Neural cell (in vitro differentiated cells): Measurements from ENCODE around the gene OXCT1. TPM values are rescaled to one million over a fixed set of nuclear protein-coding genes. Genes with fewer than 3 reads are reported as not detected.

Source experiments
- H2AFZ ChIP-seq: fragments of 200-600, 300-800 bp; sonication (generic), shearing (Covaris generic); 2 replicates; pipeline ENCODE4 v1.6.0; 2014; ENCODE audit warnings: low read depth, mild to moderate bottlenecking, antibody characterized with exemption, low read length, moderate library complexity
- H3F3A ChIP-seq: fragments of 200-600 bp; shearing (Covaris generic); 2 replicates; pipeline ENCODE4 v1.6.1; 2016; ENCODE audit warnings: mild to moderate bottlenecking, moderate library complexity, mixed read lengths, antibody characterized with exemption, low read length; ENCODE audit not compliant: insufficient read depth, poor library complexity, severe bottlenecking
- H3K27ac ChIP-seq: fragments of 200-600, 300-800 bp; sonication (generic), shearing (Covaris generic); 2 replicates; pipeline ENCODE4 v1.5.1; 2014; ENCODE audit warnings: mild to moderate bottlenecking, low read length, moderate library complexity
- H3K27me3 ChIP-seq: fragments of 300-800, 200-600 bp; sonication (generic), shearing (Covaris generic); 2 replicates; pipeline ENCODE4 v1.6.0; 2014; ENCODE audit warnings: mild to moderate bottlenecking, low read depth, low read length, moderate library complexity; ENCODE audit not compliant: insufficient read depth
- H3K36me3 ChIP-seq: fragments of 300-800, 200-600 bp; sonication (generic), shearing (Covaris generic); 2 replicates; pipeline ENCODE4 v1.5.1; 2014; ENCODE audit warnings: mild to moderate bottlenecking, antibody characterized with exemption, low read length, moderate library complexity; ENCODE audit not compliant: insufficient read depth
- H3K4me2 ChIP-seq: fragments of 300-800, 200-600 bp; sonication (generic), shearing (Covaris generic); 2 replicates; pipeline ENCODE4 v1.6.0; 2014; ENCODE audit warnings: mild to moderate bottlenecking, low read length
- H3K4me3 ChIP-seq: fragments of 300-800, 200-600 bp; sonication (generic), shearing (Covaris generic); 2 replicates; pipeline ENCODE4 v1.5.1; 2014; ENCODE audit warnings: mild to moderate bottlenecking, low read length, moderate library complexity
- H3K79me2 ChIP-seq: fragments of 200-600 bp; shearing (Covaris generic); replicated peaks from 2 replicates; pipeline ENCODE4 v1.6.0; 2014; ENCODE audit warnings: mild to moderate bottlenecking, low read length, moderate library complexity; ENCODE audit not compliant: insufficient read depth
- H3K9ac ChIP-seq: fragments of 300-800, 200-600 bp; sonication (generic), shearing (Covaris generic); 2 replicates; pipeline ENCODE4 v1.6.1; 2016; ENCODE audit warnings: mild to moderate bottlenecking, low read length, mixed read lengths
- H3K9me2 ChIP-seq: fragments of 200-600 bp; shearing (Covaris generic); 2 replicates; pipeline ENCODE4 v1.6.1; 2016; ENCODE audit warnings: mild to moderate bottlenecking, low read length, mixed read lengths; ENCODE audit not compliant: insufficient read depth
- H3K9me3 ChIP-seq: fragments of 200-600, 300-800 bp; sonication (generic), shearing (Covaris generic); 2 replicates; pipeline ENCODE4 v1.6.1; 2016; ENCODE audit warnings: mild to moderate bottlenecking, mixed run types, low read length, moderate library complexity, mixed read lengths
- H4K20me1 ChIP-seq: fragments of 200-600 bp; shearing (Covaris generic); 2 replicates; pipeline ENCODE4 v1.6.1; 2016; ENCODE audit warnings: mild to moderate bottlenecking, mixed run types; ENCODE audit not compliant: insufficient read depth
- EP300 ChIP-seq: fragments of 450-650 bp; conservative IDR thresholded peaks from 2 replicates; pipeline ENCODE4 v1.6.1; 2014; ENCODE audit warnings: antibody characterized with exemption, mild to moderate bottlenecking, moderate library complexity; ENCODE audit not compliant: poor library complexity, severe bottlenecking
- EZH2 ChIP-seq: fragments of 200-600, 300-800 bp; shearing (Covaris generic), sonication (generic); IDR thresholded peaks from 2 replicates; pipeline ENCODE4 v1.6.1; 2014; ENCODE audit warnings: antibody characterized with exemption, low read length, borderline replicate concordance, mild to moderate bottlenecking; ENCODE audit not compliant: insufficient read depth, poor library complexity, severe bottlenecking
- MXI1 ChIP-seq: fragments of 450-650 bp; conservative IDR thresholded peaks from 2 replicates; pipeline ENCODE4 v1.6.1; 2014; ENCODE audit warnings: antibody characterized with exemption, mild to moderate bottlenecking; ENCODE audit not compliant: poor library complexity, severe bottlenecking
- POLR2AphosphoS5 ChIP-seq: IDR thresholded peaks from 2 replicates; pipeline ENCODE4 v1.6.1; 2012
- RAD21 ChIP-seq: fragments of 450-650 bp; conservative IDR thresholded peaks from 2 replicates; pipeline ENCODE4 v1.6.1; 2014; ENCODE audit warnings: antibody characterized with exemption, mild to moderate bottlenecking, moderate library complexity
- SMC3 ChIP-seq: fragments of 450-650 bp; conservative IDR thresholded peaks from 2 replicates; pipeline ENCODE4 v1.6.1; 2014; ENCODE audit warnings: antibody characterized with exemption, mild to moderate bottlenecking, moderate library complexity; ENCODE audit not compliant: poor library complexity
- TAF1 ChIP-seq: IDR thresholded peaks from 2 replicates; pipeline ENCODE4 v1.6.1; 2012; ENCODE audit warnings: low read depth
- polyA plus RNA-seq: library from polyadenylated mRNA; depleted of rRNA; stranded (reverse); fragments of >200 nt; gene quantifications from 2 replicates; pipeline ENCODE4 v1.2.3, GENCODE V29; 2014
- TF ChIP-seq, protein P1 (sequence below): fragments of 450-650 bp; IDR thresholded peaks from 2 replicates; pipeline ENCODE4 v1.5.1; 2014; ENCODE audit warnings: antibody characterized with exemption, mild to moderate bottlenecking, moderate library complexity; ENCODE audit not compliant: poor library complexity, severe bottlenecking
- TF ChIP-seq, protein P2 (sequence below): IDR thresholded peaks from 2 replicates; pipeline ENCODE4 v1.6.1; 2012; ENCODE audit warnings: borderline replicate concordance

Gene OXCT1
- polyA plus RNA-seq, 1 donor from 2014 or later, result 90.5 TPM

DNA sequence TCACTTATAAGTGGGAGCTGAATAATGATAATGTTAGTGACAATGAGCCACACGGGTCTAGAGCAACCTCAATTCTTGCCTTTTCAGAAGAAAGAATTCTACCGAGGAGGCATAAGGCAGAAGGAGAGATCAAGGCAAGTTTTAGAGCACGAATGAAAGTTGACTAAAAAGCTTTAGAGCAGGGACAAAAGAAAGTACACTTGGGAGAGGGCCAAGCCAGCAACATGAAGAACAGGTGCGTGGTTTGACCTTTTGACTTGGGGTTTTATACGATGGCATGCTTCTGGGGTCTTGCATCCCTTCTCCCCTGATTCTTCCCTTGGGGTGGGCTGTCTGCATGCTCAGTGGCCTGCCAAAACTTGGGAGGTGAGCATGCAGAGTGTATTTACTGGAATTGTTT is 12.5 kb upstream of the OXCT1 start:
- Histone ChIP-seq H4K20me1 (no peaks in the 10 kb centered on the region), H3K9me3 (no peaks in the 10 kb centered on the region), H3K36me3 (no peaks in the 10 kb centered on the region), H3K9me2 (no peaks in the 10 kb centered on the region), H3F3A (no peaks in the 10 kb centered on the region), H3K9ac (no peak overlapping the region), H3K27ac (no peak overlapping the region), H3K79me2 (no peaks in the 10 kb centered on the region), H3K27me3 (no peaks in the 10 kb centered on the region), H3K4me2 (no peak overlapping the region), H2AFZ (no peak overlapping the region), H3K4me3 (no peak overlapping the region)
- TF ChIP-seq EZH2 (no peak), RAD21 (no peak), SMC3 (no peak), TAF1 (no peak)
- TF ChIP-seq, protein P1, sequence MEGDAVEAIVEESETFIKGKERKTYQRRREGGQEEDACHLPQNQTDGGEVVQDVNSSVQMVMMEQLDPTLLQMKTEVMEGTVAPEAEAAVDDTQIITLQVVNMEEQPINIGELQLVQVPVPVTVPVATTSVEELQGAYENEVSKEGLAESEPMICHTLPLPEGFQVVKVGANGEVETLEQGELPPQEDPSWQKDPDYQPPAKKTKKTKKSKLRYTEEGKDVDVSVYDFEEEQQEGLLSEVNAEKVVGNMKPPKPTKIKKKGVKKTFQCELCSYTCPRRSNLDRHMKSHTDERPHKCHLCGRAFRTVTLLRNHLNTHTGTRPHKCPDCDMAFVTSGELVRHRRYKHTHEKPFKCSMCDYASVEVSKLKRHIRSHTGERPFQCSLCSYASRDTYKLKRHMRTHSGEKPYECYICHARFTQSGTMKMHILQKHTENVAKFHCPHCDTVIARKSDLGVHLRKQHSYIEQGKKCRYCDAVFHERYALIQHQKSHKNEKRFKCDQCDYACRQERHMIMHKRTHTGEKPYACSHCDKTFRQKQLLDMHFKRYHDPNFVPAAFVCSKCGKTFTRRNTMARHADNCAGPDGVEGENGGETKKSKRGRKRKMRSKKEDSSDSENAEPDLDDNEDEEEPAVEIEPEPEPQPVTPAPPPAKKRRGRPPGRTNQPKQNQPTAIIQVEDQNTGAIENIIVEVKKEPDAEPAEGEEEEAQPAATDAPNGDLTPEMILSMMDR, result no peak

DNA sequence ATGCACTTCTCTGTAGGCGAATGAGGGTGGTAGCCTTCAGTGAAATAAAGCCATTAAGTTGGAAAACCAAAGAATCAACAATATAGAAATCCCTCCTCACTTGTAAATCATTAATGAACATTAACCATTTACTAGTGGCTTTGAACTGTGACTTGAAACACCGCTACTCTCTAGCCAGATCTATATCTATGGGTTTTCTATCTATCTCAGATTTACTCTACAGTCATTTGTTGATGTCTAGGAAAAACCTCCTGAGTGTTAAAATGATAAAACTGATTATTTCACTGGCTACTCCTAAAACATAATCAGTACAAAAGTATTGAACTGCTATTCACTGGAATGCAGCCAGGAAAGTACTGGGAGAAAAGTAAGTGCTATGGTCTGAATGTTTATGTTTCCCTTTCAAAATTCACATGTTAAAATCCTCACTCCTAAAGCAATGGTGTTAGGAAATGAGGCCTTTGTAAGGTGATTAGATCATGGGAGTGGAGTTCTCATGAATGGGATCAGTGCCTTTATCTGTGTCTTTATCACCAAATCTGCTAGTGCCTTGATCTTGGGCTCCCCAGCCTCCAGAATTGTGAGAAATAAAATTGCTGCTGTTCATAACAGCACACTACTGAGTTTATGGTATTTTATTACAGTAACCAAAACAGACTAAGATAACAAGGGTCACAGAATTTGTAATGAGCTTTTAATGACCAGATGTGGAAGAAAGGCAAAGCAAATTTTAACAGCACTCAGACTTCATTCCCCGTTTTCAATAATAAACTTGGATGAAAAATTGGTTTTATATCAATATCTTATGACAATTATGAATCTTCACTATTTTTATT is 8.6 kb upstream of the OXCT1 start:
- Histone ChIP-seq H3K9me3 (no peaks in the 10 kb centered on the region), H3K27me3 (no peaks in the 10 kb centered on the region), H3K27ac (no peak overlapping the region), H3K79me2 (no peaks in the 10 kb centered on the region), H3K36me3 (no peaks in the 10 kb centered on the region), H3K9ac (no peak overlapping the region), H3K9me2 (no peaks in the 10 kb centered on the region), H4K20me1 (no peaks in the 10 kb centered on the region), H3K4me3 (no peak overlapping the region), H2AFZ (no peak overlapping the region), H3F3A (no peaks in the 10 kb centered on the region), H3K4me2 (no peak overlapping the region)
- TF ChIP-seq POLR2AphosphoS5 (no peak), TAF1 (no peak), SMC3 (no peak), RAD21 (no peak)

DNA sequence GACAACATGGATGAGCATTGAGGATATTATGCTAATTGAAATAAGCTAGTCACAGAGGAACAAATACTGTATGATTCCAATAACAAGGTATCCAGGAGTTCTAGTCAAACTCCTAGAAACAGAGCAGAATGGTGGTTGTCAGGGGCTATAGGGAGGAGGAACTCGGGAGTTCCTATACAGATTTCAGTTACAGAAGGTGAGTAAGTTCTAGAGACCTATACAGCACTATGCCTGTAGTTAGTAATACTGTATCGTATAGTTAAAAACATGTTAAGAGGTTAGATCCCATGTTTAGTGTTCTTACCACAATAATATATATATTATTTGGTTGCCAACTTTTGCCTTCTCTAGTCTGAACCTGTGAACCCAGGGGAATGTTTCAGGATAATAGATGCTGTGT is 7.9 kb upstream of the OXCT1 start:
- Histone ChIP-seq H4K20me1 (no peaks in the 10 kb centered on the region), H3K4me3 (no peak overlapping the region), H2AFZ (no peak overlapping the region), H3K27ac (no peak overlapping the region), H3K36me3 (no peaks in the 10 kb centered on the region), H3K79me2 (no peaks in the 10 kb centered on the region), H3K27me3 (no peaks in the 10 kb centered on the region), H3K9me2 (no peaks in the 10 kb centered on the region), H3F3A (no peaks in the 10 kb centered on the region), H3K4me2 (no peak overlapping the region), H3K9me3 (no peaks in the 10 kb centered on the region), H3K9ac (no peak overlapping the region)
- no peak for TF ChIP-seq SMC3
- no peak for TF ChIP-seq POLR2AphosphoS5
- TF ChIP-seq, protein P1, result no peak
- no peak for TF ChIP-seq EZH2
- TF ChIP-seq EP300, result no peak
- TF ChIP-seq, protein P2, sequence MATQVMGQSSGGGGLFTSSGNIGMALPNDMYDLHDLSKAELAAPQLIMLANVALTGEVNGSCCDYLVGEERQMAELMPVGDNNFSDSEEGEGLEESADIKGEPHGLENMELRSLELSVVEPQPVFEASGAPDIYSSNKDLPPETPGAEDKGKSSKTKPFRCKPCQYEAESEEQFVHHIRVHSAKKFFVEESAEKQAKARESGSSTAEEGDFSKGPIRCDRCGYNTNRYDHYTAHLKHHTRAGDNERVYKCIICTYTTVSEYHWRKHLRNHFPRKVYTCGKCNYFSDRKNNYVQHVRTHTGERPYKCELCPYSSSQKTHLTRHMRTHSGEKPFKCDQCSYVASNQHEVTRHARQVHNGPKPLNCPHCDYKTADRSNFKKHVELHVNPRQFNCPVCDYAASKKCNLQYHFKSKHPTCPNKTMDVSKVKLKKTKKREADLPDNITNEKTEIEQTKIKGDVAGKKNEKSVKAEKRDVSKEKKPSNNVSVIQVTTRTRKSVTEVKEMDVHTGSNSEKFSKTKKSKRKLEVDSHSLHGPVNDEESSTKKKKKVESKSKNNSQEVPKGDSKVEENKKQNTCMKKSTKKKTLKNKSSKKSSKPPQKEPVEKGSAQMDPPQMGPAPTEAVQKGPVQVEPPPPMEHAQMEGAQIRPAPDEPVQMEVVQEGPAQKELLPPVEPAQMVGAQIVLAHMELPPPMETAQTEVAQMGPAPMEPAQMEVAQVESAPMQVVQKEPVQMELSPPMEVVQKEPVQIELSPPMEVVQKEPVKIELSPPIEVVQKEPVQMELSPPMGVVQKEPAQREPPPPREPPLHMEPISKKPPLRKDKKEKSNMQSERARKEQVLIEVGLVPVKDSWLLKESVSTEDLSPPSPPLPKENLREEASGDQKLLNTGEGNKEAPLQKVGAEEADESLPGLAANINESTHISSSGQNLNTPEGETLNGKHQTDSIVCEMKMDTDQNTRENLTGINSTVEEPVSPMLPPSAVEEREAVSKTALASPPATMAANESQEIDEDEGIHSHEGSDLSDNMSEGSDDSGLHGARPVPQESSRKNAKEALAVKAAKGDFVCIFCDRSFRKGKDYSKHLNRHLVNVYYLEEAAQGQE, result no peak
- TF ChIP-seq TAF1, result no peak
- TF ChIP-seq MXI1, result no peak
- no peak for TF ChIP-seq RAD21
